Activated naive CD4-positive, alpha-beta T cell treated with anti-CD3 and anti-CD28 coated beads, Interleukin-2, amount 50 U/mL, for 24 hours (primary cell): ENCODE data around the gene ARHGAP28.
"Not testable (repeated sequence)": the region's sequence is repeated elsewhere in the genome, so short reads cannot be mapped to it uniquely, and the experiment has no call there.

Experiments
- H3K27ac Mint-ChIP-seq: one replicate; pipeline ENCODE4 v1.8.0; 2021; ENCODE audit warnings: mild to moderate bottlenecking, mixed read lengths
- H3K27me3 Mint-ChIP-seq: one replicate; pipeline ENCODE4 v1.8.0; 2021; ENCODE audit warnings: mixed read lengths
- H3K36me3 Mint-ChIP-seq: one replicate; pipeline ENCODE4 v1.8.0; 2021; ENCODE audit warnings: mixed read lengths
- H3K4me1 Mint-ChIP-seq: one replicate; pipeline ENCODE4 v1.8.0; 2021; ENCODE audit warnings: mixed read lengths
- H3K4me3 Mint-ChIP-seq: one replicate; pipeline ENCODE4 v1.8.0; 2021; ENCODE audit warnings: mild to moderate bottlenecking, mixed read lengths
- H3K9me3 Mint-ChIP-seq: one replicate; pipeline ENCODE4 v1.8.0; 2021; ENCODE audit warnings: mixed read lengths

Gene ARHGAP28

DNA sequence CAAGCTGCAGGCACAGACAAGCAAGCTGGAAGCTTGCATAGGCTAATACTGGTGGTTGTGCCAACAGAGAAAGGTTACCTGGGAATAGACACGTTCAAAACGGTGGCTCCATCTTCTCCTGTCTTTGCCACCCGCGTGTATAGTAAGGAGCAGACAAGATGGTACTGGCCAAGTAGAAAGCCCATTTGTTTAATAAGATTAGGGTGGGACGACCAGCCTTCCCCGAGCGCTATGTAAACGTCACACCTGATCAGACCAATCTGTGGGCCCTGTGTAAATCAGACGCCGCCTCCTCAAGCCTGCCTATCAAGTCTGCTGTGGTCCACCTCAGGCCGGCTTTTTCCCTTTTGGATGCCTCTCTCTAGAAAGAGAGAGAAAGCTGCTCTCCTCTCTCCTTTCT, 198.8 kb downstream of the ARHGAP28 start:
- Mint-ChIP-seq H3K4me1 (no peaks in the 10 kb centered on the region), H3K36me3 (no peaks in the 10 kb centered on the region)

DNA sequence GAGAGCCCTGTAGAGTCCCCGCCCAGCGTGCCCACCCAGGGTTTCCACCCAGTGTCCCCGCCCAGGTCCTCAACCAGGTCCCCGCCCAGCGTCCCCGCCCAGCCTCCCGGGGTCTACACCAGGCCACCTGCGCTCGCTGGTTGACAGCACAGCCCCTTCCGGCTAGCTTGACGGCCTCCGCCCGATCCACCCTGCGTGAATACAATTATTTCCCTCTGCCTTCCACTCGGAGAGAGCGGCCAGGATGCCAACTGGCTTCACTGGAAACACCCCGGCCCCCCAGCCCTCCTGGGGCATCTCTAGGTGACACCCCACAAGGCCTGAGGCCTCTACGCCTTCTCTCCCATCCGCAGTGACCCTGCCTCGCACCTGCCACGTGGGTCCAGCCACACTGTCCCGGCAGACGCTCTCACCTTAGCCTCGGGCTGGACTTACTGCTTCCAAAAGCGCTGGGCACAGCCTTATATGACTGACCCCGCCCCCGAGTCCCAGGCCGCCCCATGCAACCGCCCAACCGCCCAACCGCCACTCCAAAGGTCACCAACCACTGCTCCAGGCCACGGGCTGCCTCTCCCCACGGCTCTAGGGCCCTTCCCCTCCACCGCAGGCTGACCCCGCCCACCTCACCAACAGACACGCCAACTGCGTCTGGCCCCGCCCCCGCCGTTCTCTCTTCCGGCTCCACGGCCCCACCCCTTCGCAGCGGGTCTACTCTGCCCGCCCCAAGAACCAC, 200.0 kb downstream of the ARHGAP28 start:
- Mint-ChIP-seq H3K4me1 (no peaks in the 10 kb centered on the region), H3K36me3 (no peaks in the 10 kb centered on the region), H3K9me3 (peaks cover 5% of the 10 kb centered on the region), H3K4me3 (no peak overlapping the region), H3K27ac (no peak overlapping the region), H3K27me3 (no peaks in the 10 kb centered on the region)

More for the DNA sequence above, 198.8 kb downstream of the ARHGAP28 start:
- Mint-ChIP-seq H3K4me3 (no peak overlapping the region), H3K27ac (no peak overlapping the region), H3K27me3 (no peaks in the 10 kb centered on the region), H3K9me3 (peaks cover 5% of the 10 kb centered on the region)

DNA sequence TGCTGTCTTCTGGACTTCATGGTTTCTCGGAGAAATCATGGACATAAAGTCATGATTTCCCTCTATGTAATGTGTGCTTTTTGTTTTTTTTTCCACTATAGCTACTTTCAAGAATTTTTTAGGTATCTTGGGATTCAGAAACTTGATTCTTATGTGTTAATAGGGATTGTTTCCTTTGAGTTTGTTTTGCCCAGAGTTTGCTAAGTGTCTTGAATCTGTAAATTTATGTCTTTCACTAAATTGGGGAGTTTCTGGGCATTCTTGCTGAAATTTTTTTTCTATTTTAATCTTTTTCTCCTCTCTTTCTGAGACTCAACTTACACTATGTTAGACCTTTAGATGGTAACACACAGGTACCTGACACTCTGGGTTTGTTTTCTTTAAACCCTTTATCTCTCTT, 205.3 kb downstream of the ARHGAP28 start:
- no peak overlapping the region for H3K4me3 Mint-ChIP-seq
- H3K36me3 Mint-ChIP-seq = no peaks in the 10 kb centered on the region
- H3K4me1 Mint-ChIP-seq = no peaks in the 10 kb centered on the region
- no peak overlapping the region for H3K27ac Mint-ChIP-seq
- H3K27me3 Mint-ChIP-seq = peaks cover 7% of the 10 kb centered on the region
- H3K9me3 Mint-ChIP-seq = peaks cover 10% of the 10 kb centered on the region

DNA sequence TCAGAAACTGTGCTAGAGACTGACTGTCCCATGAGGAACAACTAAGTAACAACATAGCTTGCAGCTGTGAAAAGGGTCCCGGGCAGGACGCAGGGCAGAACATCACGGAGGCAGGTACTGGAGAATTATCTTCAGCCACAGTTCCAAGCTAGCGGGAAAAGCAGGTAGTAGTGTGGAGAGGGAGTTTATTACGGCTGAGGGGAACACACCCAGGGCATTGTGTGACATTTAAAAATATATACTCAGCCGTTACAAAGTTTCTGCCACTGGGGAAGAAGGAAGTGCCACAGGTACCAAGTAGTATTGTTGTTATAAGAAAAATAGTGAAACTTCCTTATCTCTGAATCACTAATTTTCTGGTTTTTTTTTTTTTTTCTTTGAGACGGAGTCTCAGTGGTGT, 208.5 kb downstream of the ARHGAP28 start:
- Mint-ChIP-seq H3K4me1 (no peaks in the 10 kb centered on the region), H3K36me3 (no peaks in the 10 kb centered on the region), H3K27ac (no peak overlapping the region), H3K9me3 (peaks cover 5% of the 10 kb centered on the region), H3K4me3 (no peak overlapping the region), H3K27me3 (peaks cover 7% of the 10 kb centered on the region)

DNA sequence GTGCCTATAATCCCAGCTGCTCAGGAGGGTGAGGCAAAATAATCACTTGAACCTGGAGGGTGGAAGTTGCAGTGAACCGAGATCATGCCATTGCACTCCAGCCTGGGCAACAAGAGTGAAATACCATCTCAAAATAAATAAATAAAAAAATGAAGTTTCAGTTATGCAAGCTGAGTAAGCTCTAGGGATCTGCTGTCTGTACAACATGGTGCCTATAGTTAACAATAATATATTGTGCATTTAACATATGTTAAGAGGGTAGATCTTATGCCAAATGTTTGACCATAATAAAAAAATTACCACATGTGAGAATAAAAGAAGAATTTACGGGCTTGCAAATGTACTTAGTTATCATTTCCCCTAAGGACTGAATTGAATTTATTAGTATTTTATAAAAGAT, 208.9 kb downstream of the ARHGAP28 start:
- H3K4me3 Mint-ChIP-seq, H3K9me3 Mint-ChIP-seq, H3K27ac Mint-ChIP-seq, H3K36me3 Mint-ChIP-seq, H3K4me1 Mint-ChIP-seq, H3K27me3 Mint-ChIP-seq: not testable (repeated sequence)

DNA sequence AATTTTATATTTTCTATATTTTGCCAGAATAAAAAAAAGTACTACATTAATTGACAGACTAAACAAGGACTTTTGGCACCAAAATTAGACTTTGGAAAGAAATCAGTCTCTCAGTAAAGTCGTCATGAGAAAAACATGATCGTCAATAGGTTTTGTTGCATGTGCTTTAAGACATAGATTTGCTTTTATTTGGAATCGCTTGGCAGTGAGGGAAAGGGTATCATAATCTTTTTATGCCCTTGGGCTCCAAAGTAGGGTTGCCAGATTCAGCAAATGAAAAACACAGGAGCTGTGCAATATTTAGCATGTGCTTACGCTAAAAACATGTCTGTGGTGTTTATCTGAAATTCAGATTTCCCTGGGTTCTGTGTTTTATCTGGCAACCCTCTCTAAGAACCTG, 210.5 kb downstream of the ARHGAP28 start:
- Mint-ChIP-seq H3K9me3 (peaks cover 5% of the 10 kb centered on the region), H3K36me3 (no peaks in the 10 kb centered on the region), H3K27me3 (peaks cover 7% of the 10 kb centered on the region), H3K4me3 (no peak overlapping the region), H3K4me1 (no peaks in the 10 kb centered on the region), H3K27ac (no peak overlapping the region)

DNA sequence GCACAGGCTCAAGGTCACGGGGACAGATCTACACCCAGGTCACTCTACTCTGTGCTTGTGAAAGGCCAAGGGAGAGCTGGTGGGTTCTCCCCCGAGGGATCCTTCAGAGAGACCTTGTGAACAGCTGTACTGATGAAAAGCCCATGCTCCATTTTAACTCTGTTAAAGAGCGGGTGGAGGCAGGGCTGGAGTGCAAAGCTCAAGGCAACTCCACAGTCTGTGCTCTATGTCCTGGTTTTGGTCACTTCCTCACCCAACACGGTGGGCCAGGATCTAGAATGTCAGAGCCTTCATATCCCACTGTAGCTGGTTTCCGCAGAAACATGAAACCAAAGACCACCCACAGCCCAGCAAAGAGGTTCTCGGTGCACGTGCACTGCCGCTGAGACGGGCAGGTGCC, 210.9 kb downstream of the ARHGAP28 start:
- Mint-ChIP-seq H3K4me1 (no peaks in the 10 kb centered on the region), H3K4me3 (no peak overlapping the region), H3K9me3 (peaks cover 5% of the 10 kb centered on the region), H3K27me3 (peaks cover 7% of the 10 kb centered on the region), H3K36me3 (no peaks in the 10 kb centered on the region), H3K27ac (no peak overlapping the region)

DNA sequence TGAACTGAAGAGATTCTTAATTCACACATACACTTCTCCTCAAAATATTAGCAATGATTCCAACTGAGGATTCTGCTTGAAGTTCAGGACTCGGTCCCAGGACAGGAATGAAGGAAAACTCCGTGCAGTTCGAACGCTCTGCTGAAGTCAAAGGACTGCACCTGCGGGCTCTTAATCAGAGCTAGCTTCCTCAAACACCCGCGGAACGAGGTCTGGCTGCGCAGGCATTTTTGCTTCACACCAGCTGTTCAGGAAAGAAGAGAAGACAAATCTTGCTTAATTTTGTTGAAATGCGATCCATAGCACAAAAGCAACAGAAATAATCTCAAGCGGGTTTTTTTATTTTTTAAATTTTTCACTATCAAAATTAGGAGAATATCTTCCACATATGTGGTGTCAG, 212.5 kb downstream of the ARHGAP28 start:
- Mint-ChIP-seq H3K27me3 (peaks cover 2% of the 10 kb centered on the region), H3K27ac (no peak overlapping the region), H3K4me1 (no peaks in the 10 kb centered on the region), H3K36me3 (no peaks in the 10 kb centered on the region), H3K4me3 (no peak overlapping the region), H3K9me3 (no peaks in the 10 kb centered on the region)

DNA sequence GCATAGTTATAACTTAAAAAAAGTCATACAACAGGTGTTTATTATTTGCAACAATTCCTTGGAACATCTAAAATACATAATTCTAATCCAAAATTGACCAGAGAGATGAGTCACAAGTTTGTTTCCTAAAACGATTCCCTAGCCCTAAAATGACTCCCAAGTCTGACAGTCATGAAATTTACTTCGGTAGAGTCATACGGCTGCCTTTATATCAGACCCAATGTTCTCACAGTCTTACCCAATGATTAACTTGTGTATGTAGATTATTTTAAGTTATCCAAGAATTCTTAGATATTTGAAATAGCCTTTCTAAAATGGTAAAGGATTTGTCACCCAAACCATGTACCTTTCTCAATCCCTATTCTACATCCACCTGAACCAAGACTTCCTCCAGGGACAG, 213.2 kb downstream of the ARHGAP28 start:
- Mint-ChIP-seq H3K36me3 (no peaks in the 10 kb centered on the region), H3K4me3 (no peak overlapping the region), H3K27me3 (peaks cover 2% of the 10 kb centered on the region), H3K4me1 (no peaks in the 10 kb centered on the region), H3K27ac (no peak overlapping the region), H3K9me3 (no peaks in the 10 kb centered on the region)

DNA sequence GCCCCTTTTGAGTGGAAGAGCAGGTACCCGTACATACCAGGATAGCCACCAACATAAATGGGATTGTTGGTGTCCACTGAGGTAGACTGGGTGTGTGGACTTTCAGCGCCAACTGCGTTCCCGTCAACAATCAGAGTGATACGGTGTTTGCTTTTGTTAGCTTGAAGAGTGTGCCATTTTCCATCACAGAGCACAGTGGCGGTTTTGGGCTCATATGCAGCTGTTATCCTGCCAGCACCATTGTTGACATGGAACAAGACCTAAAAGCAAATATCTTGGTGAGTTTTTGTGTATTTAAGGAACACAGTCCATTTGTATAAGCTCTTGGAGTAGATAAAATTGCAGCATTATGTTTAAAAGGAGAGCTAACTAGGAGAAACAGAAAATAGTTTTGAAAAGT, 213.6 kb downstream of the ARHGAP28 start:
- Mint-ChIP-seq H3K9me3 (no peaks in the 10 kb centered on the region), H3K4me3 (no peak overlapping the region), H3K36me3 (no peaks in the 10 kb centered on the region), H3K27me3 (no peaks in the 10 kb centered on the region), H3K4me1 (no peaks in the 10 kb centered on the region), H3K27ac (no peak overlapping the region)

DNA sequence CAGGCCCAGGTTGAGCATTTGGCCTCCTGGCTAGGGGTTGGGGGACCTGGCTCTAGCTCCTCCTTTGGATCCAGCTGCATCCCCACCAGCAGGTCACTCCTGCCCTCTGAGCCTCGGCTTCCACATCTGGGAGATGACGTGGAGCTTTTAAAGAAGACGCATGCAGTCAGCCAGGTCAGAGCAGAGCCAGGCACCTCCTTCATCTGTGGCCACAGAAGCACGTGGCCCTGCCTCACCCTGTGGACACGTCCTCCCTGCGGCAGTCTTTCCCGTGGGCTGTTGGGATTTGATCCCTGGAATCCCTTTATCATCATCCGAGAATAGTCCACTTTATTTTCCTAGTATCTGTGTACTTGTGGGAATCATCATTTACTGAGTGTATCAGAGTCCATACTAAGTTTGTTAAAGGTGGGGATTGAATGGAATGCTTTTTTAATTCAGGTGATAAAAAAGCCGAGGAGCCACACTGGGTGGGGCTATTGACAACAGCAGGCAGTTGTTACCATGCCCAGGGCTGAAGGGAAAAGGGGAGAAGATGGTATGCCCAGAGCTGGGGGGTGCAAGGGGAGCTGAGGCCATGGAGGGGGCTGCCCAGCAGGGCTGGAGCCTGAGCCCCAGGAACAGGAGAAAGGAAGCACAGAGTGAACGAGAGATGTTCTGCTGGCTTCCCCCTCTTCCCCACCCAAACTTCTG, 218.0 kb downstream of the ARHGAP28 start:
- Mint-ChIP-seq H3K27ac (no peak overlapping the region), H3K27me3 (no peaks in the 10 kb centered on the region), H3K4me3 (no peak overlapping the region), H3K9me3 (no peaks in the 10 kb centered on the region), H3K36me3 (no peaks in the 10 kb centered on the region), H3K4me1 (no peaks in the 10 kb centered on the region)

DNA sequence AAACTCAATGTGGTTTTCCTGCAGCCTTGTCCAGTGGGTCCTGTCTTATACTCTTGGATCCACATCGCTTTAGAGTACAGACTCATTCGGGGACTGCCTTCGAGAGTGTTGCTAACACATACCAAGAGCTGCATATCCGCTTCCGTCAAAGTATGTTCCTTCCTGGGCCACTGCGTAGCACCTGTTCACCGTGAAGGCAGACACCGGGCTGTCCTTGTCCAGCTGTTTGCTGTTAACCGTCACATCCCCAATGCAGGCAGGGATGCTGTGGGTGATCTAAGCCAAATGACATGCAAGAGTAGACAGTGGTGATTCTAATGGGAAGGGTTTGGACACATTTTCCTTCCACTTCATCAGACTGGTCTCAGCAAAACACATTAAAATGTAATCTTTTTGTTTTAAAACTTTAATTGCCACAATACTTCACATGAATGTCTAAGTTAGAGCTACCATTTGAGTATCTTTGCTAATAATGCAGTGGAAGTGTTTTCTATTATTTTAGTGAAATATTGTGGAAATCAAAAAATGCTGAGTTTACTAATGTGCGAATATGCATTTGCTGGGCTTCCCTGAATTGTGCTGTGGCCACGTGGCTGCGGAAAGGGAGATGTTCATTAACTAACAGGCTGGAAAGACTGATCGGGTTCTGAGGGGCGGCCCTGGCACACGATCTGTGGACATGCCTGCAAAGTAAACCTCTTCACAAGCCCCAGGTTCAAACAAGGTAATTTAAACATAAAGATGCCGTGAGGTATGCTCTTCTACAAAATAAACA, 219.0 kb downstream of the ARHGAP28 start:
- Mint-ChIP-seq H3K9me3 (no peaks in the 10 kb centered on the region), H3K4me1 (no peaks in the 10 kb centered on the region), H3K36me3 (no peaks in the 10 kb centered on the region), H3K27me3 (no peaks in the 10 kb centered on the region), H3K4me3 (no peak overlapping the region), H3K27ac (no peak overlapping the region)

DNA sequence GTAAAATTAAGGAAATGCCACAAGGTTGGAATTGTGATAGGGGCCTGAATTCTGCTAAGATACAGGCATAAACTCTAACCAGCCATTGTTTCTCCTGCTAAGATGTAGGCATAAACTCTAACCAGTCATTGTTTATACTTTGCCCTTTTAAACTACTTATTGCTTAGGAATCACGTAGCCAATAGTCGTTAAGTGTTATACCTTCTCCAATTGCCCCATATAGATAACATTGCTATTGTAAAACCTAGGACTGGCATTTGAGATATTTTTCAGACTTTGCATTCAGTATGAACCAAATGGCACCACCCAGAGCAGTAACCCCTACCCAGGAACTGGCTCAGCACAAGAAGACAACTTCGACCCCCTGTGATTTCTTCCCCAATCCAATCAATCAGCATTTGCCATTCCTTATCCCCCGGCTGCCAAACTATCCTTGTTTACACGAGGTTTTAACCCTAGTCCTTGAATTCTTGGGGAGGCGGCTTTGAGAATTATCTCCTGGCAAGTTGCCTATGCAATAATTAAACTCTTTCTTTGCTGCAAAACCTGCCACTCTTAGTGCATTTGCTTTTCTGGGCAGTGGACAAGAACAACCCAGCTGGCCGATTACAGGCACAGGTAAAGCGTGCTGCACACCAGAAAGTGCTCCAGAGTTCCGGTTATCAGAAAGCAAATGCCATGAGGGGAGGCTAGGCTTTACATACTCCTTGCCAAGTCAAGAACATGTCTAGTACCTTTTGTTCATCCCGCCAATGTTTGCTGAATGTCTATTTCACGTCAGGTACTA, 220.5 kb downstream of the ARHGAP28 start:
- Mint-ChIP-seq H3K4me1 (no peaks in the 10 kb centered on the region), H3K27ac (no peak overlapping the region), H3K36me3 (no peaks in the 10 kb centered on the region), H3K4me3 (no peak overlapping the region), H3K9me3 (no peaks in the 10 kb centered on the region), H3K27me3 (no peaks in the 10 kb centered on the region)

DNA sequence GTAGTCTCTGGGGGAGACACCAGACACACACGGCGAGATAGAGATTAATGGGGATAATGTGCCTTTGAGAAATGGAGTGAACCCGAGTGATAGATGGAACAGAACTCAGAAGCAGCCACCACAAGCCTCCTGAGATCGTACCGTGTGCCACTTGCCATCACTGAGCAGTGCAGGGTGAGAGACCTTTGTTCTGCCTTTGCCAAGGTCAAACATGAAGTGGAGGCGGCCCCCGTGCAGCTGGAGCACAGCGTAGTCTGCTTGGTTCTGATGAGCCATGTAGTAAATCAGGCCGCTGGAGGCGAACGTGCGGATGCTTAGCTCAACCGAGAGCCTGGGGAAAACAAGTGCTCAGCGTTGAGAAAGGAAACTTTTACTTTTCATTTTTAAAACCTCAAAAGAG, 221.1 kb downstream of the ARHGAP28 start:
- no peaks in the 10 kb centered on the region for H3K9me3 Mint-ChIP-seq
- no peak overlapping the region for H3K27ac Mint-ChIP-seq
- no peaks in the 10 kb centered on the region for H3K36me3 Mint-ChIP-seq
- H3K4me3 Mint-ChIP-seq = no peak overlapping the region
- no peaks in the 10 kb centered on the region for H3K27me3 Mint-ChIP-seq
- no peaks in the 10 kb centered on the region for H3K4me1 Mint-ChIP-seq

DNA sequence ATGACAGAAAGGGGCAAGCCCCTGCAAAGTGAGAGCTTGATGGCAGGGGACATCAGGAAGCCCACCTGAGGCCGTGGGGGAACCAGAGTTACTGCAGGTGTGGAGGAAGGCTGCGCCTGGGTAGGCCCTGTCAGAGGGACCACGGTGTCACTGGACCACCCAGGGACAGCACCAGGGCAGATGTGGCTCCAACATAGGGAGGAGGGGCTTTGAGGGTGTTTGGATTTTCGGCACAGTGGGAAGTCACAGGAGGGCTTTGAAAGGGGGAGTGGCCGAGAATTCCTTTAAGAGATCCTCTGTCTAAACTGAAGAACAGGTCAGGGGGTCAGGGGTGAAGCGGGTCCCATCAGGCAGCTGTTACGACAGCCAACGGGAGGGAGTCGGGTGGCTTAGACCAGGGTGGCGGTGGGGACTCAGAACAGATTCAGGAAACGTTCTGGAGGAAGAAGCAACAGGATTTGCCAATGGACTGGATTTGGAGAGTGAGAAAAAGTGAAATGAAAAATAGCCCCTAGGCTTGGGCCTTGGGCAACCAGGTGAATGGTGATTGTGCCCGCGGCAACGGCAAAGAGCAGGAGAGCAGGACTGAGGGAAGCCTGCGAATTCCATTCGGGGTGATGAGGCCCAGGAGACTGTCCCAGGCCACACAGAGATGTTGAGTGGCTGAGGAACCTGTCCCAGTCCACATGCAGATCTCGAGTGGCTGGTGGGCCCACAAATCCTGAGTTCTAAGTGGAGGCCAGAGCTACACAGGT, 222.0 kb downstream of the ARHGAP28 start:
- Mint-ChIP-seq H3K27me3 (no peaks in the 10 kb centered on the region), H3K9me3 (no peaks in the 10 kb centered on the region), H3K27ac (no peak overlapping the region), H3K4me3 (no peak overlapping the region), H3K4me1 (no peaks in the 10 kb centered on the region), H3K36me3 (no peaks in the 10 kb centered on the region)
